Stimulated activated CD8-positive, alpha-beta memory T cell treated with anti-CD3 and anti-CD28 coated beads, Interleukin-12 subunit alpha, Interleukin-12 subunit beta, amount 100 ng/mL, for 24 hours (primary cell): Measurements from ENCODE around the gene SGPL1.
A peak's percentile ranks its signal among the peaks of the same experiment; 100 is the strongest.

ENCODE experiments used
- DNase-seq: peaks from one replicate; pipeline ENCODE4 v3.0.0-alpha.2; 2020; ENCODE audit errors: extremely low read depth

SGPL1 gene

GRCh38 chr10:70884741-70885140 is 69.0 kb downstream of the SGPL1 start:
- DNase-seq: no peak

GRCh38 chr10:70885481-70885880 is 69.7 kb downstream of the SGPL1 start:
- no peak for DNase-seq

- no peak for DNase-seq
Measured at GRCh38 chr10:70885931-70886903, 70.5 kb downstream of the SGPL1 start.

GRCh38 chr10:70886921-70887665 is 71.3 kb downstream of the SGPL1 start:
- no peak for DNase-seq

- DNase-seq: peak; percentile 36
Measured at GRCh38 chr10:70887804-70888800, 72.4 kb downstream of the SGPL1 start, which contains the start of gene PCBD1. PCBD1 (minus strand) TSS chr10:70888565; CDS start chr10:70888533, 32 bp downstream.

- no peak for DNase-seq
Measured at GRCh38 chr10:70889291-70889690, 73.5 kb downstream of the SGPL1 start.

GRCh38 chr10:70890917-70891431 is 75.2 kb downstream of the SGPL1 start:
- DNase-seq: no peak

GRCh38 chr10:70891627-70892026 is 75.9 kb downstream of the SGPL1 start:
- no peak for DNase-seq

GRCh38 chr10:70892631-70893030 is 76.9 kb downstream of the SGPL1 start:
- DNase-seq: no peak

- DNase-seq: no peak
Measured at GRCh38 chr10:70893227-70894006, 77.7 kb downstream of the SGPL1 start.

GRCh38 chr10:70894416-70894815 is 78.7 kb downstream of the SGPL1 start:
- no peak for DNase-seq

GRCh38 chr10:70896551-70896950 is 80.8 kb downstream of the SGPL1 start:
- DNase-seq: no peak

GRCh38 chr10:70898687-70899086 is 82.9 kb downstream of the SGPL1 start:
- DNase-seq: no peak

- no peak for DNase-seq
Measured at GRCh38 chr10:70899096-70899495, 83.3 kb downstream of the SGPL1 start.

- no peak for DNase-seq
Measured at GRCh38 chr10:70901276-70901878, 85.6 kb downstream of the SGPL1 start.

GRCh38 chr10:70902661-70903261 is 87.0 kb downstream of the SGPL1 start:
- no peak for DNase-seq

GRCh38 chr10:70903262-70903921 is 87.6 kb downstream of the SGPL1 start:
- no peak for DNase-seq

- no peak for DNase-seq
Measured at GRCh38 chr10:70905071-70906021, 89.6 kb downstream of the SGPL1 start.
